ENCODE data around the gene KIAA1217. TPM values are rescaled to one million over a fixed set of nuclear protein-coding genes. Genes with fewer than 3 reads are reported as not detected.

The KIAA1217 gene
- total and polyA plus RNA-seq, 2 experiments from 2014 or later, result 5.4 to 8.1 TPM

DNA sequence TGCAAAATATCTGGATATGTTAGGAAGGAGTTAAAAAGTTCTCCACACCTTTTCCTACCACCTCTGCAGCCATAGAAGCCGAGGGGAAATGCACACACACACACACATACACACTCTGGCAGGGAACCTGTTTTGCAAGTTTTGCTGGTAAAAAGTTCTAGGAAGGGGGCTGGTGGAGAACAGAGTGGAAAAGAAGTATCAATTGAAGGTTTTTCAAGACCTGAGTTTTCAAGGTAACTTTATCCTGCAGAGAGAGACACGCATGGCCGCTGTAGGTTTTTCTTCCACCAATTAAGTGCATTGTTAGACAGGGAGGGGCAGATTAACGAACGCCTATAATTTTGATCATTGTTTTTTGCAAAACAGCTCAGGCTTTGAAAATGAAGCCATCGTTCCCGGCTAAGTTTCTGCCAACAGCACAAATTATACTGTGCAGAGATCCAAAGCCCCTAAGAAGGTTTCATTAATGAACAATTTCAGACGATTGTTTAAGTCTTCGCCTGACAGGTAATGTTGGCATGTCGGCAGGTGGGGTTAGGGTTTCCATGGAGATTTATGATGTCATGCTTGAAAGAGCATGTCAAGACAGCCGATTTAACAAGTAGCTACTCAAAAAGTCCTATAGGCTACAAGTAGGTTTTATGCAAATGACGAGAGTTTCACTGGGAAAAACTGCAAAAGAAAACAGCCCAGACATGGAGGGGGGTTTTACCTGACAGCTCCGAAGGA, 29.7 kb downstream of the KIAA1217 start:
- Histone ChIP-seq H3K4me1 (ENCODE audit: insufficient read depth) (no peaks in the 10 kb centered on the region), H3K9me2 (ENCODE audit: insufficient read depth) (no peaks in the 10 kb centered on the region), H3K4me2 (ENCODE audit: unreplicated experiment) (no peak overlapping the region), H3F3A (ENCODE audit: insufficient read depth) (no peaks in the 10 kb centered on the region), H3K79me2 (ENCODE audit: insufficient read depth) (no peaks in the 10 kb centered on the region), H3K27ac (no peak overlapping the region), H3K9ac (no peak overlapping the region), H3K9me3 (ENCODE audit: low read depth) (no peaks in the 10 kb centered on the region), H2AFZ (no peak overlapping the region), H4K20me1 (ENCODE audit: insufficient read depth) (no peaks in the 10 kb centered on the region), H3K4me3 (no peak overlapping the region), H3K36me3 (ENCODE audit: low read depth) (no peaks in the 10 kb centered on the region), H3K27me3 (replicated peaks; ENCODE audit: insufficient read depth) (no peaks in the 10 kb centered on the region; the same call in 1 of the 2 replicates)
- TF ChIP-seq EZH2 (IDR thresholded peaks at IDR 0.05; ENCODE audit: insufficient read depth, poor library complexity, severe bottlenecking), result no peak
- no peak for TF ChIP-seq EZH2phosphoT487 (IDR thresholded peaks at IDR 0.05; ENCODE audit: insufficient read depth, low read depth)
- no peak for DNase-seq
- WGBS, 2 experiments (ENCODE audit: low coverage in 1 of 2, low lambda C conversion rate in 2 of 2, missing lambda C conversion rate in 2 of 2), result 25% methylated on average over 13 of the region's 13 CpGs
- in situ Hi-C loops (cut with MboI), result no loop called here

DNA sequence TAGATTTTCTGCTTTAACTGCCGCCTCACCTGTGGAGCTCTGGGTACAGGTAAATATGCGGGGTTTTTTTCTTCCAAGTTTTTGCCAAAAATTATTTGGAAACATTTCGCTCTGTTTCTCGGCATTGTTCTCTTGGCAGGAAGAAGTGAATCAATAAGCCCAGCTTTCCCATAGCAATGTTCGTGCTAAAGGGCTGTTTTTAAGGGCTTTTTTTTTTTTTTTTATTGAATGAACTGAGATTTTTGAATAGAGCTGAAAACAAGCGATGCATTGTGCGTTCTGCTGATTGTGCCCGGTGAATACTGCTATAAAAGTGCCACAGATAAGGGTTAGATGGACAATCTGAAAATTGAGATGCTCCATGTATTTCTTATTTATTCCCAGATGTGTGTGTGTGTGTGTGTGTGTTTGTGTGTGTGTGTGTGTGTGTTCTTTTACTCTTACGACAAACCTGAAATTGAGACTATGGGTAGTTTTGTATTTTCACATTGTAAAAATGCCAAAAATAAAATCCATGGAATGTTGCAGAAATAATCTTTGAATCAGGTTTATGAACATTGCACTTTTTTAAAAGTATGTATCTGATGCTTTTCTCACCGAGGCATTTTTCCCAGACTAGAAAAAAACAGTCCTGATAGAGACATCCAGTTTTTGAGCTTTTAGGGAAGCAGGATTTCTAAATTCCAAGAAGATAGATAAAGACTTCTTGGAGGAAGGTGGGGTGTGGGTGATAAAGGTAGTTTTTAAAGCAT, 30.5 kb downstream of the KIAA1217 start:
- WGBS, 2 experiments (ENCODE audit: low coverage in 1 of 2, low lambda C conversion rate in 2 of 2, missing lambda C conversion rate in 2 of 2), result 70 to 78% methylated on average over 10 of the region's 10 CpGs
- DNase-seq, result no peak
- no peaks in the 10 kb centered on the region for H3K9me2 ChIP-seq (ENCODE audit: insufficient read depth)
- no peaks in the 10 kb centered on the region for H4K20me1 ChIP-seq (ENCODE audit: insufficient read depth)
- H2AFZ ChIP-seq, result no peak overlapping the region; the same call in 1 of the 2 replicates
- no peak for TF ChIP-seq EZH2 (IDR thresholded peaks at IDR 0.05; ENCODE audit: insufficient read depth, poor library complexity, severe bottlenecking)
- no peak for TF ChIP-seq EZH2phosphoT487 (IDR thresholded peaks at IDR 0.05; ENCODE audit: insufficient read depth, low read depth)
- H3F3A ChIP-seq (ENCODE audit: insufficient read depth), result no peaks in the 10 kb centered on the region
- no peaks in the 10 kb centered on the region for H3K79me2 ChIP-seq (ENCODE audit: insufficient read depth)
- no peaks in the 10 kb centered on the region for H3K36me3 ChIP-seq (ENCODE audit: low read depth)
- H3K4me1 ChIP-seq (ENCODE audit: insufficient read depth), result no peaks in the 10 kb centered on the region
- H3K9ac ChIP-seq, result no peak overlapping the region
- no peak overlapping the region for H3K4me3 ChIP-seq
- in situ Hi-C loops (cut with MboI), result no loop called here
- no peaks in the 10 kb centered on the region; the same call in 1 of the 2 replicates for H3K27me3 ChIP-seq (replicated peaks; ENCODE audit: insufficient read depth)
- no peak overlapping the region for H3K27ac ChIP-seq
- H3K9me3 ChIP-seq (ENCODE audit: low read depth), result no peaks in the 10 kb centered on the region
- H3K4me2 ChIP-seq (ENCODE audit: unreplicated experiment), result no peak overlapping the region

DNA sequence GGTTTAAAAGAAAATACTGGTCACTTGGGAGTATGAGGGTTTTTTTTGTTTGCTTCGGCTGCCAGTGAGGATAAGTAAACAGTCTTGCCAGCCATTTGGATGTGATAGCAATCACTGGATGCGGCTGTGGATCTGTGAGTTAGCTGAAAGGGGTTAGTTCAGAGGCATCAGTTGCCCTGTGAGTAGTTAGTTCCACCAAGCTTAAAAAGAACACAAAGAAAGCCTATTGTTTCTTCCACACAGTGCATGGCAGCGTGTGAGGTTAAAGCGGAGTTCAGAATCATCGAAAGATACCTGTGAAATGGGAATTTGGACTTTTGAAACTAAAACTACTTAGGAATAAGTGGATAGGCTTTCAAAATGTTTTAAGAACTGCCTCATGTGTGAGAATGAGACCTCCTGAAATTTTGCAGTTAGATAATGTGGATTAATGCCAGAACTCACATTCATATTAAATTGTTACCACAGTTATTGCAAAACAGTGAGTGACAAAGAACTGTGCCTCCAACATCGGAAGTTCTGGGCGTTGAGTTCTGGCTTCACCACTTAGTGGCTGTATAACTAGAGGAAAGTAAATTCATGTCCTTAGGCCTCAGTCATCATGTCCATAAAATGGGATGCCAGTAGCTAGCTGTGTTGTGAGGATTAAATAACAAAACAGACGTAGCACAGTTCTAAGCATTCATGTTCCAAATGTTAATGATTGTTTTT, 31.3 kb downstream of the KIAA1217 start:
- in situ Hi-C loops (cut with MboI), result no loop called here
- Histone ChIP-seq H3K4me3 (no peak overlapping the region), H3K9me3 (ENCODE audit: low read depth) (no peaks in the 10 kb centered on the region), H3F3A (ENCODE audit: insufficient read depth) (no peaks in the 10 kb centered on the region), H3K4me2 (ENCODE audit: unreplicated experiment) (no peak overlapping the region), H3K4me1 (ENCODE audit: insufficient read depth) (no peaks in the 10 kb centered on the region), H3K27me3 (replicated peaks; ENCODE audit: insufficient read depth) (no peaks in the 10 kb centered on the region; the same call in 1 of the 2 replicates), H4K20me1 (ENCODE audit: insufficient read depth) (no peaks in the 10 kb centered on the region), H3K9ac (no peak overlapping the region), H3K27ac (no peak overlapping the region), H3K79me2 (ENCODE audit: insufficient read depth) (no peaks in the 10 kb centered on the region), H3K36me3 (ENCODE audit: low read depth) (no peaks in the 10 kb centered on the region), H2AFZ (no peak overlapping the region; the same call in 1 of the 2 replicates), H3K9me2 (ENCODE audit: insufficient read depth) (no peaks in the 10 kb centered on the region)
- no peak for TF ChIP-seq EZH2 (IDR thresholded peaks at IDR 0.05; ENCODE audit: insufficient read depth, poor library complexity, severe bottlenecking)
- TF ChIP-seq EZH2phosphoT487 (IDR thresholded peaks at IDR 0.05; ENCODE audit: insufficient read depth, low read depth), result no peak
- 46 to 51% methylated on average over 8 of the region's 8 CpGs for WGBS, 2 experiments (ENCODE audit: low coverage in 1 of 2, low lambda C conversion rate in 2 of 2, missing lambda C conversion rate in 2 of 2)
- peak; percentile 43 for DNase-seq

DNA sequence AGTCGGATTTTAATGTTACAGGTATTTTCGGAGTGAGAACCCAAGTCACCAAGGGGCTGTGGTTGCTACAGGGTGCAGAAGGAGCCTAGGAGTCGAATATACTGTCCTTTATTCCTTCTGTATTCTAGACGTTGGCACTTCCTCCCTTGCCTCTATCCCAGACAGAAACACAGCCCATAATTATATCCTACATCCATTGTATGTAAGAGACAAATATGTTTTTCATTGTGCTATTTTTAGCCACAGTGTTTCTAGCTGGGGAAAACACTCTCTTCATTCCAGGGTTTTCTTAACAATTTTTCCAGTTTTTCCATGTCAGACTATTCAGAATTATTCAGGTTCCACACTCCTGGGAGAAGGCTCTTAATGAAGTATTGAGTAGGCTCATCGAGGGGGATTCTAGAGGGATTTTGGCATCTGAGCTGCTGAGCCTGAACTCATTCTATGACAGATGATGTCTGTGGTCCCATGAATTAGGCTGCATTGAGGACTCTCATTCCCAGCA, 32.6 kb downstream of the KIAA1217 start:
- Histone ChIP-seq H3K4me3 (no peak overlapping the region), H3K79me2 (ENCODE audit: insufficient read depth) (no peaks in the 10 kb centered on the region), H4K20me1 (ENCODE audit: insufficient read depth) (no peaks in the 10 kb centered on the region), H3K27me3 (replicated peaks; ENCODE audit: insufficient read depth) (no peaks in the 10 kb centered on the region; the same call in 1 of the 2 replicates), H3F3A (ENCODE audit: insufficient read depth) (no peaks in the 10 kb centered on the region), H3K36me3 (ENCODE audit: low read depth) (no peaks in the 10 kb centered on the region), H3K9me3 (ENCODE audit: low read depth) (no peaks in the 10 kb centered on the region), H3K4me1 (ENCODE audit: insufficient read depth) (no peaks in the 10 kb centered on the region), H3K27ac (no peak overlapping the region), H3K9ac (no peak overlapping the region), H3K4me2 (ENCODE audit: unreplicated experiment) (no peak overlapping the region), H3K9me2 (ENCODE audit: insufficient read depth) (no peaks in the 10 kb centered on the region), H2AFZ (no peak overlapping the region)
- TF ChIP-seq EZH2phosphoT487 (IDR thresholded peaks at IDR 0.05; ENCODE audit: insufficient read depth, low read depth) (no peak), EZH2 (IDR thresholded peaks at IDR 0.05; ENCODE audit: insufficient read depth, poor library complexity, severe bottlenecking) (no peak)
- 38 to 42% methylated on average over 5 of the region's 5 CpGs for WGBS, 2 experiments (ENCODE audit: low coverage in 1 of 2, low lambda C conversion rate in 2 of 2, missing lambda C conversion rate in 2 of 2)
- in situ Hi-C loops (cut with MboI), result no loop called here
- DNase-seq, result no peak

Measured in GM23248 (cell line).